Neuronal stem cell (in vitro differentiated cells): ENCODE results near the gene CDC20.

Experiments used
- DNase-seq: peaks from one replicate; pipeline ENCODE4 v3.0.0-alpha.2; 2013; ENCODE audit warnings: low spot score
- H2AFZ ChIP-seq: one replicate; pipeline ENCODE4 v1.6.1; 2013; ENCODE audit warnings: mild to moderate bottlenecking, low read length, inconsistent platforms
- H2AK5ac ChIP-seq: 2 replicates; pipeline ENCODE4 v1.6.1; 2013; ENCODE audit warnings: low read depth, mild to moderate bottlenecking, inconsistent platforms, low read length, moderate library complexity, mixed read lengths
- H2BK120ac ChIP-seq: 2 replicates; pipeline ENCODE4 v1.6.1; 2013; ENCODE audit warnings: low read depth, mild to moderate bottlenecking, inconsistent platforms, low read length, moderate library complexity, mixed read lengths
- H2BK12ac ChIP-seq: one replicate; pipeline ENCODE4 v1.6.1; 2013; ENCODE audit warnings: low read length, inconsistent platforms
- H2BK15ac ChIP-seq: 2 replicates; pipeline ENCODE4 v1.6.1; 2013; ENCODE audit warnings: mild to moderate bottlenecking, low read length, inconsistent platforms, mixed read lengths
- H2BK5ac ChIP-seq: one replicate; pipeline ENCODE4 v1.6.1; 2013; ENCODE audit warnings: inconsistent platforms, mild to moderate bottlenecking, low read length, moderate library complexity
- H3K14ac ChIP-seq: one replicate; pipeline ENCODE4 v1.6.1; 2013; ENCODE audit warnings: low read length, inconsistent platforms
- H3K18ac ChIP-seq: 2 replicates; pipeline ENCODE4 v1.6.1; 2013; ENCODE audit warnings: low read length, inconsistent platforms
- H3K23ac ChIP-seq: 2 replicates; pipeline ENCODE4 v1.6.1; 2013; ENCODE audit warnings: low read depth, mild to moderate bottlenecking, mixed read lengths, low read length, inconsistent platforms; ENCODE audit not compliant: poor library complexity
- H3K27ac ChIP-seq: replicated peaks from 3 replicates; pipeline ENCODE4 v1.5.1; 2013; ENCODE audit warnings: low read length, inconsistent platforms
- H3K27me3 ChIP-seq, 3 experiments: 2 replicates each; pipeline ENCODE4 v1.6.1; 2013; ENCODE audit warnings: low read length in 3 of 3, mild to moderate bottlenecking in 2 of 3, inconsistent platforms in 1 of 3, low read depth in 1 of 3, mixed read lengths in 1 of 3, moderate library complexity in 1 of 3; ENCODE audit not compliant: control insufficient read depth in 3 of 3, insufficient read depth in 3 of 3
- H3K36me3 ChIP-seq, 2 donors: replicated peaks in 1 of 2; 2 replicates each; pipeline ENCODE4 v1.6.1; 2013; ENCODE audit warnings: low read length in 2 of 2; ENCODE audit not compliant: control insufficient read depth in 2 of 2, insufficient read depth in 2 of 2
- H3K4ac ChIP-seq: 2 replicates; pipeline ENCODE4 v1.6.1; 2013; ENCODE audit warnings: inconsistent platforms, mild to moderate bottlenecking, low read length, moderate library complexity
- H3K4me1 ChIP-seq, 2 donors: 1 replicate in 1 of 2; 2 replicates in 1 of 2; pipeline ENCODE4 v1.6.1; 2013; ENCODE audit warnings: low read length in 2 of 2, low read depth in 1 of 2; ENCODE audit not compliant: control insufficient read depth in 2 of 2, insufficient read depth in 1 of 2
- H3K4me2 ChIP-seq: one replicate; pipeline ENCODE4 v1.6.1; 2013; ENCODE audit warnings: mild to moderate bottlenecking, low read length, inconsistent platforms; ENCODE audit not compliant: insufficient read depth, poor library complexity, severe bottlenecking
- H3K4me3 ChIP-seq, 2 donors: 2 replicates each; pipeline ENCODE4 v1.5.1; 2013; ENCODE audit warnings: low read length in 2 of 2, mild to moderate bottlenecking in 2 of 2, inconsistent platforms in 1 of 2, moderate library complexity in 1 of 2
- H3K79me1 ChIP-seq: one replicate; pipeline ENCODE4 v1.6.1; 2013; ENCODE audit warnings: low read depth, mild to moderate bottlenecking, inconsistent platforms, low read length, moderate library complexity
- H3K9ac ChIP-seq: one replicate; pipeline ENCODE4 v1.6.1; 2013; ENCODE audit warnings: mild to moderate bottlenecking, low read depth, low read length, inconsistent platforms; ENCODE audit not compliant: poor library complexity
- H3K9me3 ChIP-seq, 2 donors: replicated peaks in 1 of 2; 2 replicates each; pipeline versions ENCODE3 to v1.6.1; 2013; ENCODE audit warnings: low read length in 2 of 2, mild to moderate bottlenecking in 2 of 2, inconsistent platforms in 1 of 2, low read depth in 1 of 2, mixed read lengths in 1 of 2, moderate library complexity in 1 of 2; ENCODE audit not compliant: control insufficient read depth in 2 of 2, insufficient read depth in 1 of 2
- H4K8ac ChIP-seq: one replicate; pipeline ENCODE4 v1.6.1; 2013; ENCODE audit warnings: low read depth, mild to moderate bottlenecking, inconsistent platforms, low read length, moderate library complexity
- H4K91ac ChIP-seq: one replicate; pipeline ENCODE4 v1.6.1; 2013; ENCODE audit warnings: low read length, low read depth, mild to moderate bottlenecking, inconsistent platforms; ENCODE audit not compliant: poor library complexity
- WGBS, 2 donors: extraction: QIAGEN DNeasy Blood & Tissue Kit; methylation state at CpG; one replicate each; pipeline ENCODE4 v1.1.7; 2013; ENCODE audit warnings: missing lambda C conversion rate in 2 of 2, mixed read lengths in 1 of 2; ENCODE audit not compliant: insufficient read length in 2 of 2, insufficient replicate concordance in 1 of 2; ENCODE audit errors: extremely low coverage in 2 of 2; 5-methylcytosine and 5-hydroxymethylcytosine counted together

Gene CDC20

DNA sequence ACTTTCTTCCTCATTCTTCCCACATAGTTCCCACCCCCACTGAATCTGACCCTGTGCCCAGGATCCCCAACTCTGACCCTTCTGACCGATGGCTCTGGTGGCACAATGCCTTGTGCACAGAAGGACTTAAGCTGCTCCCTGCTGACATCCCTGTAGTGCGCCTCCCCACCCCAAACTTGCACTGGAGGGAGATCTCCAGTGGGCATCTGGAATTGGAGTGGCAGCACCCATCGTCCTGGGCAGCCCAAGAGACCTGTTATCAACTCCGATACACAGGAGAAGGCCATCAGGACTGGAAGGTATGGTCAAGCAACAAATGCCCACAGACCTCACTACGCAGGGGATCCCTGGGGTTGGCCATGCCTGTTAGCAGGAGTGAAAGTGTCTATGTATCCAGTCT is 12.1 kb upstream of the CDC20 start:
- H3K14ac ChIP-seq: no peak overlapping the region
- no peak overlapping the region for H4K8ac ChIP-seq
- no CpG with 5 or more reads among the region's 5 CpGs for WGBS, 2 donors
- peak overlapping the region; percentile 46 for H3K18ac ChIP-seq
- H3K4ac ChIP-seq: no peak overlapping the region
- no peak overlapping the region for H2BK12ac ChIP-seq
- no peak overlapping the region for H2BK120ac ChIP-seq
- no peaks in the 10 kb centered on the region for H3K36me3 ChIP-seq
- H3K9ac ChIP-seq: no peak overlapping the region
- H2BK5ac ChIP-seq: no peak overlapping the region
- H3K4me2 ChIP-seq: no peak overlapping the region
- H4K91ac ChIP-seq: no peak overlapping the region
- H3K27me3 ChIP-seq: peaks cover 0 to 60% (median 0%) of the 10 kb centered on the region in 3 experiments
- H3K9me3 ChIP-seq: no peaks in the 10 kb centered on the region
- H2AK5ac ChIP-seq: peak overlapping the region; percentile 88
- no peak overlapping the region for H3K27ac ChIP-seq
- no peaks in the 10 kb centered on the region for H3K79me1 ChIP-seq
- DNase-seq: no peak
- H2BK15ac ChIP-seq: peak overlapping the region; percentile 82
- no peak overlapping the region for H3K23ac ChIP-seq
- no peak overlapping the region for H2AFZ ChIP-seq
- H3K4me1 ChIP-seq: peaks cover 9 to 16% of the 10 kb centered on the region in 2 donors
- H3K4me3 ChIP-seq: no peak overlapping the region

DNA sequence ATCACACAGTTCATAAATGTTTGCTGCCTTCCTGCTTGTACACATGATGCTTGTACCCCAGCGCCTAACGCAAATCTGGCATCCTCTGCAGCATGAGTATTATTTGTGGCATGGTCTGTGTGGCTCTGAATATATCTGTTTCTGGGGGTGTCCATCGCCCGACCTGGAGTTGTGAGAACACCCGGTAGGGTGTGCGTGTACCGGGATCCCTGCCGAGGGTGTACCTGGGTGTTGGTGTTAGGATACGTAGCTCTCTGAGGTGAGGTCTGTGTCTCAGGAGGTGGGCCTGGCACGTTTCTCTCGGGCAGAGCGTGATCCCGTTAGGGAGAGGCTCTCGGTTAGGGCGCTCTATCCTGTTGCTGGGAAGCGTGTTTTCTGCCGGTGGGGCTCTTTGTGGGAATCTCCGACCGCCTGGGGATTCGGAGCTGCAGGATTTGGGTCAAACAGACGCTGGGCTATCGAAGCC is 10.4 kb upstream of the CDC20 start:
- H3K27me3 ChIP-seq: peaks cover 0 to 64% (median 0%) of the 10 kb centered on the region in 3 experiments
- peaks cover 9 to 16% of the 10 kb centered on the region in 2 donors for H3K4me1 ChIP-seq
- peak overlapping the region; percentile 95 for H3K4me2 ChIP-seq
- no peak overlapping the region for H2BK120ac ChIP-seq
- H4K8ac ChIP-seq: no peak overlapping the region
- DNase-seq: no peak
- no peak overlapping the region for H3K23ac ChIP-seq
- no peaks in the 10 kb centered on the region for H3K79me1 ChIP-seq
- no peak overlapping the region for H3K14ac ChIP-seq
- WGBS, 2 donors: no CpG with 5 or more reads among the region's 22 CpGs
- peak overlapping the region; percentile 75 for H3K9ac ChIP-seq
- H3K18ac ChIP-seq: peak overlapping the region; percentile 96
- peak overlapping the region; percentile 58 for H2AK5ac ChIP-seq
- peak overlapping the region; percentile 62 for H3K27ac ChIP-seq
- peak overlapping the region; percentile 8 for H2BK15ac ChIP-seq
- peak overlapping the region; percentile 17 for H4K91ac ChIP-seq
- peak overlapping the region; percentile 44 to 81 for H3K4me3 ChIP-seq
- no peak overlapping the region for H2BK5ac ChIP-seq
- peak overlapping the region; percentile 97 for H2AFZ ChIP-seq
- H3K9me3 ChIP-seq: no peaks in the 10 kb centered on the region
- peak overlapping the region; percentile 8 for H3K4ac ChIP-seq
- H2BK12ac ChIP-seq: no peak overlapping the region
- H3K36me3 ChIP-seq: no peaks in the 10 kb centered on the region

DNA sequence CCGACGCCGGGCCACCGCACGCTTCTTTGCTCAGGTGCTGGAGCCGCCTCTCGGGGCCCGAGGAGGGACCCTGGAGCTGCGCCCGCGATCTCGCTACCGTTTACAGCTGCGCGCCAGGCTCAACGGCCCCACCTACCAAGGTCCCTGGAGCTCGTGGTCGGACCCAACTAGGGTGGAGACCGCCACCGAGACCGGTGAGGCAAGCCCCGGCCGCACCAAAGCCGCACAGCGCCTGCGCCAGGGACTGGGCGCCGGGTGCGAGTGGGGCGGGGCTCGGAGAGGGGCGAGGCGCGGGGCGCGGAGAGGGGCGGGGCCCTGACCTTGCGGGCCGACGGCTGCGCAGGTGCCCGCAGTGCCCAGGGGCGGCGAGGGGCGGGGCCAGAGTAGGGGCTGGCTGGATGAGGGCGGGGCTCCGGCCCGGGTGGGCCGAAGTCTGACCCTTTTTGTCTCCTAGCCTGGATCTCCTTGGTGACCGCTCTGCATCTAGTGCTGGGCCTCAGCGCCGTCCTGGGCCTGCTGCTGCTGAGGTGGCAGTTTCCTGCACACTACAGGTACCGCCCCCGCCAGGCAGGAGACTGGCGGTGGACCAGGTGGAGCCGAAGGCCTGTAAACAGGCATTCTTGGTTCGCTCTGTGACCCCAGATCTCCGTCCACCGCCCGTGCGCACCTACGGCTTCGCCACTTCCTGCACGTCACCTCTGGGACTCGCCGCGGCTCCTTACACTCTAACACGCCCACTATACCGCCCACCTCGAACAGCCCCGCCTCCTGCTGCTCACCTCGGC is 9.8 kb upstream of the CDC20 start:
- Histone ChIP-seq H2BK12ac (no peak overlapping the region), H3K27me3 (peaks cover 0 to 62% (median 0%) of the 10 kb centered on the region in 3 experiments), H3K4ac (peak overlapping the region; percentile 8), H3K4me2 (peak overlapping the region; percentile 95), H2AK5ac (peak overlapping the region; percentile 58), H4K8ac (peak overlapping the region; percentile 86), H2BK15ac (peak overlapping the region; percentile 8), H2BK5ac (peak overlapping the region; percentile 69), H2BK120ac (no peak overlapping the region), H3K14ac (peak overlapping the region; percentile 58), H4K91ac (peak overlapping the region; percentile 17), H3K79me1 (no peaks in the 10 kb centered on the region), H3K27ac (peak overlapping the region; percentile 97), H3K9ac (peak overlapping the region; percentile 98), H3K4me1 (peaks cover 9 to 16% of the 10 kb centered on the region in 2 donors), H3K36me3 (no peaks in the 10 kb centered on the region), H3K18ac (peak overlapping the region; percentile 99), H2AFZ (peak overlapping the region; percentile 97), H3K4me3 (peak overlapping the region; percentile 44 to 81), H3K23ac (peak overlapping the region; percentile 92), H3K9me3 (no peaks in the 10 kb centered on the region)
- DNase-seq: peak; percentile 89
- no CpG with 5 or more reads among the region's 72 CpGs for WGBS, 2 donors

DNA sequence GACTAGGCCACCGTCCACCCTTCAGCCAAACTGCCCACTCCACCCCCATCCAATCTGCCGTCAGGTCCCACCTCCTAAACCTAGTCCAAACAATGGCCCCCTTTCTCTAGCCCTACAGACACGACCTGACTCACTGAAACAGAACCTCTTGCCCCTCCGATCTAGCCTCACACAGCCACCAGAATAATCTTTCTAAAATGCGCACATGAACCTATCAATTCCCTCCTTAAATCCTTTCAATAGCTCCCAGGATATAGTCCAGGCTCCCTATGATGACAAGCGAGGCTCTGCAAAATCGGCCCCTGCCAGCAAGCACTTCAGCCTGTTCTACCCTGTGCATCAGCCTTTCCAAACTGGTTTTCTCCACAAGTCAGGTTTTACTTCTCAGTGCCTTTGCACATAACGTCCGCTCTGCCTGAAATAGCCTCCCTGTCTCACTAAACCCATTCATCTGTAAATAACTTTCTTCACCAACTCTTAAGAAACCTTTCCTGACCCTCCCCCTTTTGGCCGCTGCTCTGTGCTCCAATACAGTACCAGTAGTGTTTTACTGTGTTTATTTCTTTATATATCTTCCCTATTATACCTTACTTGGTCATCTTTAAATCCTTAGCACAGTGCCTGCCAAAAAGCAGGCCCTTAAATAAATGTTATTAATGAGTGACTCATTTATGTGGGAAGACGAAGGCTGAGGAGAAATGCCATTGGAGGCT is 9.0 kb upstream of the CDC20 start:
- peak overlapping the region; percentile 95 for H3K4me2 ChIP-seq
- H3K4me1 ChIP-seq: peaks cover 9 to 16% of the 10 kb centered on the region in 2 donors
- H3K23ac ChIP-seq: peak overlapping the region; percentile 92
- H3K27ac ChIP-seq: peak overlapping the region; percentile 97
- H3K79me1 ChIP-seq: no peaks in the 10 kb centered on the region
- peaks cover 0 to 56% (median 0%) of the 10 kb centered on the region in 3 experiments for H3K27me3 ChIP-seq
- H2BK120ac ChIP-seq: no peak overlapping the region
- no peaks in the 10 kb centered on the region for H3K9me3 ChIP-seq
- no peaks in the 10 kb centered on the region for H3K36me3 ChIP-seq
- no peak overlapping the region for H3K14ac ChIP-seq
- no CpG with 5 or more reads among the region's 11 CpGs for whole genome bisulfite sequencing, 2 donors
- no peak for DNase-seq
- H2BK5ac ChIP-seq: no peak overlapping the region
- no peak overlapping the region for H4K8ac ChIP-seq
- peak overlapping the region; percentile 2 for H3K18ac ChIP-seq
- H3K9ac ChIP-seq: no peak overlapping the region
- H2AFZ ChIP-seq: peak overlapping the region; percentile 97
- peak overlapping the region; percentile 65 for H2AK5ac ChIP-seq
- no peak overlapping the region for H2BK15ac ChIP-seq
- H3K4ac ChIP-seq: no peak overlapping the region
- peak overlapping the region; percentile 44 to 78 for H3K4me3 ChIP-seq
- no peak overlapping the region for H2BK12ac ChIP-seq
- H4K91ac ChIP-seq: no peak overlapping the region
